Activated CD8-positive, alpha-beta memory T cell treated with anti-CD3 and anti-CD28 coated beads for 1 hour (primary cell): ENCODE data around the gene MGAT5.

Source experiments
- DNase-seq, 2 donors: peaks; one replicate each; pipeline ENCODE4 v3.0.0-alpha.2; 2020; ENCODE audit warnings: low read depth in 1 of 2; ENCODE audit errors: extremely low read depth in 1 of 2

MGAT5 gene

DNA sequence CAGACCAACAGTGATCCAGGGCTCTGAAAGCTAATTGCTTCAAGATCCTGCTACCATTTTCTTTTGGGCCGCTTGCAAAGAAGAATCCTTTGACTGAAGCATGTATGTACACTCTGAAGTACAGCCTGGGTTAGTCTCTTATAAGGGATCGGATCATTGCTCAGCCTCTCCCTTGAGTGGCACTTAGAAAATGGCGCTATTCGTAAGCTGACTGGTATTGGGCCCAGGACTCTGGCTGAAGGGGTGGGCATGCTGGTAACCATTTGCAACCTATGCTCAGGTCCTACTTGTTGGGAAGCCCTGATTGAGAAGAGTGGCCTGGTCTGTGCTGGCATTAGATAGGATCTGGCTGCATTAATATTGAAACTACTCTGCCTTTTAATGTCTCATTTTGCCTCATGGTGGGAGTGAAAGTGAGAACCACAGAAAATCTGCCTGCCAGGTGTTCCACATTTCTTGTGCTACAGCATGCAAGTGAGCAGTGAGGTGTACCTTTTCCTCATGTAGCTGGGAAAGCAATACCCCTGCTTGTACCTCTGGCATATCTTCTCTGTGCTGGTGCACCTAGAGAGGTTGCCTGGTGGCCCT, 661 bp upstream of the MGAT5 start:
- no peak for DNase-seq

DNA sequence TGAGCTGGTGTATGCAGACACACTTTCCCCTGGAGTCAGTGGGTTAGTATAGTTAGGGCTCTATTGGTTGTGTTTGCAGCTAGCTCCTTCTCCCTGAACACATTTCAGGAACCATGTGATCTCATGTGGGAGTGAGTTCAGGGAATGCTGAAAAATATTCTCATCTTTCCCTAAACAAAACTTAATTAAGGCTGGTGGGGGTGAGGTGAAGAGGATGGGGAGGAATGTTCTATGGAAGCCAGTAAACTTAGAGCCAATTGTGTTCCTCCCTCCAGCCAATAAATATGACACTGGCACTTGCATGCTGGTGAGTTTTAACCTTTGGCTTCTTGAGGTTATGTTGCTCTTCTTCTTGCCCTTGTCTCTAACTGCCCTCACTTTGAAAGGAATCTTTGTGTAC, 952 bp downstream of the MGAT5 start:
- no peak for DNase-seq

DNA sequence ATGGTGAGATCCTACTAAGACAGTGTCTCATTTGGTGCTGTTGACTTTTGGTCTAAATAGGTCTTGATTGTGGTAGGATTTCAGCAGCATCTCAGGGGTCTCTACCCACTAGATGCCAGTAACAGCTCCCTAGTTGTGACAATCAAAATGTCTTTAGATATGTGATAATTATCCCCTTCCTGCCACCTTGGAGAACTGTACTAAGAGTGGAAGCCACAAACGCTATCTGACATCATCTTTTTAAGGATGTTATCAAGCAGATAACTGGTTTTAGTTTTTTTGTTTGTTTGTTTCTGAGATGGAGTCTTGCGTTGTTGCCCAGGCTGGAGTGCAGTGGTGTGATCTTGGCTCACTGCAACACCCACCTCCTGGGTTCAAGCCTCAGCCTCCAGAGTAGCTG, 3.1 kb downstream of the MGAT5 start:
- no peak for DNase-seq

DNA sequence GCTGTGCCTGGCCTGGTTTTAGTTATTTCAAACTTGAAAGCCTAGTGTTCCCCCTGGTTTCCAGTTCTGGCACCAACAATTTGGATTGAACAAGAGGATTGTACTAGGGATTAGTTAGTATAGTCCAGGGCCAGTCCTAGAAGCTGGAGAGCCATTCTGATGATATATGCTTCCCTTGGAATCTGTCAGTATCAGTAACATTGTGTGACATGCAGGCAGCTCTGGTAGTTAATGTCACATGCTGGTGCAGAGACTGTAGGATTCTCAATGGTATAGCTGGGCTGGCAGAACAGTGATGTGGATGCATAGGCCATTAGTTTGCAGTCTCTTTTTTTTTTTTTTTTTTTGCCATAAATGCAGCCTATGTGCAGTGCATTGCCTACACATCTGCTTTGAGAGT, 3.6 kb downstream of the MGAT5 start:
- DNase-seq, result no peak

DNA sequence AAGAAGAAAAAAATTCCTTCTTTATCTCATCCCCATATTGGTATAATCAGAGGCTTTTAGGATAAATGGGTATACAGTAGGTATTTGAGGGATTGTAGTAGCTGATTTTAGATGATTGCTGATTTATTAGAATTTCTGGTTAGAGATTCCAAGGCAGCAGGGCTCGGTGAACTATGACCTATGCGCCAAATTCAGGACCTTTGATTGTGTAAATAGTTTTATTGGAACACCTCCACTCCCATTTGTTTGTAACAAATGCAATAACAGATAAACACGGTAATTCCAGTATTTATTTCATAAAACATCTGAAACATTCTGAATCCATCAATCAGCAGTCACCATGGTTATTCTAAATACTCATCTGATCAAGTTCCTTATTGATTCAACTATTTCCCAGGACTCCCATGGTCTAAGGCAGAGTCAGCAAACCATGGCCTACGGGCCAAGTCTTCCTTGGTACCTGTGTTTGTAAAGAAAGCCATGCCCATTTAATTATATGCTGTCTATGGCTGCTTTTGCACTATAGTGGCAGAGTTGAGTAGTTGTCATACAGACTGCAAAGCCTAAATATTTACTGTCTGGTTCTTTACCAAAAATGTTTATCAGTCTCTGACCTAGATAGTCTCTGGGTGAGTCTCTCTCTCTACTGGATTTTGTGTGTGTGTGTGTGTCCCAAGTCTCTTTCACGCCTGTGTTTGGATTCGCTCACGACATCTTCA, 4.3 kb downstream of the MGAT5 start:
- no peak for DNase-seq

GRCh38 chr2:134258684-134259388, 5.0 kb downstream of the MGAT5 start:
- DNase-seq, result peak; percentile 13 to 34

- DNase-seq, result no peak
Measured at GRCh38 chr2:134259571-134259970, 5.7 kb downstream of the MGAT5 start.

GRCh38 chr2:134259994-134260393, 6.1 kb downstream of the MGAT5 start:
- DNase-seq, result no peak

- DNase-seq, result no peak
Measured at GRCh38 chr2:134260713-134261112, 6.8 kb downstream of the MGAT5 start.

GRCh38 chr2:134261398-134262131, 7.7 kb downstream of the MGAT5 start:
- DNase-seq, result no peak

DNA sequence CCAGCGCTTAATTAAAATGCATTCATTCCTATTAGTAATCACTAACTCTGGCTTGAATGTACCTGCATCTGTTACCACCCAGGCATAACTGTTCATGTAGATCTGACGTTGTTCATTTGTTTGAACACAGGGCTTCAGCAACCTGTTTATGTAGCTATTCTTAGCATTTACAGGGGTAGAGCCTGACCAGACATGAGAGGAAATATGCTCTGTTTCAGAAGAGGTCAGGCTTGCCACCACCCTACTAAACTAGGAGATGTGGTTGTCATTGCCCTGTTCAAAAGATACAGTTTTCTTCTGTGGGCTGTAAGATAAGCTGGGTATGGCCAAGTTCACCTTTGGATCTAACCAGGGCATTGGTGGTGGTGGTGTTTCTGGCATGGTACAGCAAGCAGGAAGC, 8.8 kb downstream of the MGAT5 start:
- no peak for DNase-seq

DNA sequence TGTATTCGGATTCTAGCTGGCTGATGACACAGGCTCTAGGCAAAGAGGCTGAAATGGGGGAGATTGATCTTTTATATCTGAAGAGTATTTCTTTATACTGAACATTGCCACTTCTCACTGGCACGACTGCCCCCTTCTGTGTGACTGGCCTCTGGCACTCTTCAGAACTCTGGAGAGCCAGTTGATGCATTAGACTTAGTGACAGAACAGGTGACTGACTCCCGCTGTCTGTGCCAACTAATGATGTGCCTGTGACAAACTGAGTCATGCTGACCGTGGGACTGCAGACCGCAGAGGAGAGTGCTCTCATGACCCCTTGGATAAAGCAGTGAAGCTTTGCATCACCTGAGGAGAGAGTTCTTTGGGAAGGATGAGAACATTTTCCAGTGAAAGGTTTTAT, 14.4 kb downstream of the MGAT5 start:
- DNase-seq, result no peak

- no peak for DNase-seq
Measured at GRCh38 chr2:134269230-134269629, 15.4 kb downstream of the MGAT5 start.

GRCh38 chr2:134269972-134270735, 16.3 kb downstream of the MGAT5 start:
- no peak for DNase-seq

- no peak for DNase-seq
Measured at GRCh38 chr2:134271758-134272157, 17.9 kb downstream of the MGAT5 start.

GRCh38 chr2:134272806-134273205, 18.9 kb downstream of the MGAT5 start:
- no peak for DNase-seq

GRCh38 chr2:134273256-134273983, 19.5 kb downstream of the MGAT5 start:
- DNase-seq, result no peak

- no peak for DNase-seq
Measured at GRCh38 chr2:134274121-134274520, 20.2 kb downstream of the MGAT5 start.

- DNase-seq, result no peak
Measured at GRCh38 chr2:134275058-134275862, 21.4 kb downstream of the MGAT5 start.
